Body of pancreas (tissue), 4 donors: ENCODE data around the gene BICRA. TPM values are rescaled to one million over a fixed set of nuclear protein-coding genes. Genes with fewer than 3 reads are reported as not detected.
A peak's percentile ranks its signal among the peaks of the same experiment; 100 is the strongest.
"Not testable (repeated sequence)": the region's sequence is repeated elsewhere in the genome, so short reads cannot be mapped to it uniquely, and the experiment has no call there.

Experiments
- ATAC-seq: fragments of 150-250 bp; one replicate; pipeline ENCODE4 v1.9.1; 2016
- DNase-seq, 4 donors: peaks; one replicate each; pipeline ENCODE4 v3.0.0-alpha.2; 2019
- H3K27ac ChIP-seq, 4 donors: fragments of 200-600 bp; sonication (generic); 1 replicate in 3 of 4; 2 replicates in 1 of 4; pipeline versions ENCODE4 v1.5.1 to v1.6.1; 2016 to 2019; ENCODE audit warnings: mild to moderate bottlenecking in 1 of 4, mixed read lengths in 1 of 4, moderate library complexity in 1 of 4
- H3K27me3 ChIP-seq, 2 donors: fragments of 200-600 bp; sonication (generic); one replicate each; pipeline ENCODE4 v1.6.0; 2016; ENCODE audit warnings: mild to moderate bottlenecking in 1 of 2
- H3K36me3 ChIP-seq, 2 donors: fragments of 200-600 bp; sonication (generic); replicated peaks in 1 of 2; 2 replicates each; pipeline ENCODE4 v1.5.1; 2016; ENCODE audit warnings: low read depth in 2 of 2; ENCODE audit not compliant: insufficient read depth in 1 of 2
- H3K4me1 ChIP-seq: fragments of 200-600 bp; sonication (generic); one replicate; pipeline ENCODE4 v1.6.0; 2016
- H3K4me3 ChIP-seq, 2 donors: fragments of 200-600 bp; sonication (generic); 1 replicate in 1 of 2; 2 replicates in 1 of 2; pipeline ENCODE4 v1.5.1; 2016 to 2019
- H3K9me3 ChIP-seq, 3 donors: fragments of 200-600 bp; sonication (generic); 1 replicate in 2 of 3; 2 replicates in 1 of 3; pipeline ENCODE4 v1.5.1; 2016
- POLR2A ChIP-seq, 3 donors: fragments of 450-650 bp; IDR thresholded peaks; one replicate each; pipeline ENCODE4 v1.6.1; 2016; ENCODE audit warnings: antibody characterized with exemption in 3 of 3, mild to moderate bottlenecking in 2 of 3
- WGBS, 2 donors: methylation state at CpG; one replicate each; pipeline ENCODE4 v1.1.5; 2017; 5-methylcytosine and 5-hydroxymethylcytosine counted together
- intact Hi-C: fragments of 100-400 bp; cut with DNase I; formaldehyde crosslinking; loops from one replicate; pipeline ENCODE4 v1.15.1; 2023
- total RNA-seq, 2 donors: library from RNA; depleted of rRNA; stranded (reverse); fragments of >200 nt; gene quantifications; one replicate each; pipeline ENCODE4 v1.1.0, GENCODE V29; 2016
- TF ChIP-seq, protein P1 (sequence below), 7 experiments: fragments of 450-650 bp in 4 of 7; fragments of 200-600 bp in 3 of 7; sonication (generic) in 3 of 7; IDR thresholded peaks; one replicate each; pipeline ENCODE4 v1.5.1; 2016 to 2019; ENCODE audit warnings: antibody characterized with exemption in 7 of 7

Gene BICRA
- total RNA-seq, 2 donors from 2014 or later = 2.6 to 26.4 TPM

DNA sequence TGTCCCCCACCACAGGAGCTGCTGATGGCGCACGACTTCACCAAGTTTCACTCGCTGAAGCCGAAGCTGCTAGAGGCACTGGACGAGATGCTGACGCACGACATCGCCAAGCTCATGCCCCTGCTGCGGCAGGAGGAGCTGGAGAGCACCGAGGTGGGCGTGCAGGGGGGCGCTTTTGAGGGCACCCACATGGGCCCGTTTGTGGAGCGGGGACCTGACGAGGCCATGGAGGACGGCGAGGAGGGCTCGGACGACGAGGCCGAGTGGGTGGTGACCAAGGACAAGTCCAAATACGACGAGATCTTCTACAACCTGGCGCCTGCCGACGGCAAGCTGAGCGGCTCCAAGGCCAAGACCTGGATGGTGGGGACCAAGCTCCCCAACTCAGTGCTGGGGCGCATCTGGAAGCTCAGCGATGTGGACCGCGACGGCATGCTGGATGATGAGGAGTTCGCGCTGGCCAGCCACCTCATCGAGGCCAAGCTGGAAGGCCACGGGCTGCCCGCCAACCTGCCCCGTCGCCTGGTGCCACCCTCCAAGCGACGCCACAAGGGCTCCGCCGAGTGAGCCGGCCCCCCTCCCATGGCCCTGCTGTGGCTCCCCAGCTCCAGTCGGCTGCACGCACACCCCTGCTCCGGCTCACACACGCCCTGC lies 132.1 kb downstream of the BICRA start:
- 87 to 89% methylated on average over 16 to 40 of the region's 48 CpGs for WGBS, 2 donors
- H3K27me3 ChIP-seq = no peaks in the 10 kb centered on the region
- ATAC-seq (no peak), DNase-seq (peak in 1 of 4 donors; percentile 30)
- no peak overlapping the region for H3K4me3 ChIP-seq
- TF ChIP-seq, protein P1, sequence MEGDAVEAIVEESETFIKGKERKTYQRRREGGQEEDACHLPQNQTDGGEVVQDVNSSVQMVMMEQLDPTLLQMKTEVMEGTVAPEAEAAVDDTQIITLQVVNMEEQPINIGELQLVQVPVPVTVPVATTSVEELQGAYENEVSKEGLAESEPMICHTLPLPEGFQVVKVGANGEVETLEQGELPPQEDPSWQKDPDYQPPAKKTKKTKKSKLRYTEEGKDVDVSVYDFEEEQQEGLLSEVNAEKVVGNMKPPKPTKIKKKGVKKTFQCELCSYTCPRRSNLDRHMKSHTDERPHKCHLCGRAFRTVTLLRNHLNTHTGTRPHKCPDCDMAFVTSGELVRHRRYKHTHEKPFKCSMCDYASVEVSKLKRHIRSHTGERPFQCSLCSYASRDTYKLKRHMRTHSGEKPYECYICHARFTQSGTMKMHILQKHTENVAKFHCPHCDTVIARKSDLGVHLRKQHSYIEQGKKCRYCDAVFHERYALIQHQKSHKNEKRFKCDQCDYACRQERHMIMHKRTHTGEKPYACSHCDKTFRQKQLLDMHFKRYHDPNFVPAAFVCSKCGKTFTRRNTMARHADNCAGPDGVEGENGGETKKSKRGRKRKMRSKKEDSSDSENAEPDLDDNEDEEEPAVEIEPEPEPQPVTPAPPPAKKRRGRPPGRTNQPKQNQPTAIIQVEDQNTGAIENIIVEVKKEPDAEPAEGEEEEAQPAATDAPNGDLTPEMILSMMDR (IDR thresholded peaks at IDR 0.05) = no peak
- TF ChIP-seq POLR2A (IDR thresholded peaks at IDR 0.05) = no peak
- peaks cover 26% of the 10 kb centered on the region for H3K4me1 ChIP-seq
- no peaks in the 10 kb centered on the region for H3K9me3 ChIP-seq
- no peak overlapping the region for H3K27ac ChIP-seq
- H3K36me3 ChIP-seq = peaks cover 0 to 4% of the 10 kb centered on the region in 2 donors
- intact Hi-C loops = no loop called here

DNA sequence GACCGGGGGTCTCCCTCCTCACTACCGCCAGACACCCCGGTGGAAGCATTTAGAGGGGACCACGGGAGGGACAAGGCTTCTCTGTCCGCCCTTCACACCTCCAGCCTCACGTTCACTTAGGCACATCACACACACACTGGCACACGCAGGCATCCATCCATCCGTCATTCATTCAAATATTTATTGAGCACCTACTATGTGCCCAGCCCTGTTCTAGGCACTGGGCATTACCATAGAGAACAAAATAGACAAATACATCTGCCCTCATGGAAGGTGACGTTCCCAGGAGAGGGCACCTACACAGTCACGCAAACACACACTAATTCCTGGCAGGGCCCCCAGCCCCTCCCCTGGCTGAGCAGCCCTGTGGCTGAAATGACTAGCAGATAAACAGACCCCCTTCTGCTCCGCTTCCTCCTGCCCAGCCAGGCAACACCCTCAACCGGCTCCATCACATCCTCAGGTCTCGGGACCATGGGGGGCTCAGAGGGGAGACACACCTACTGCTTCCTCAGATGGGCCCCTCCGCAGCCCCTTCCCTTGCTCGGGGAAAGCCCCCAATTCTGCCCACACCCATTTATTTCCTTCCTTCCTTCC lies 132.7 kb downstream of the BICRA start:
- Histone ChIP-seq H3K4me3 (no peak overlapping the region), H3K4me1 (peaks cover 33% of the 10 kb centered on the region), H3K9me3 (no peaks in the 10 kb centered on the region), H3K36me3 (peaks cover 0 to 2% of the 10 kb centered on the region in 2 donors), H3K27ac (peak overlapping the region in 3 of 4 donors; percentile 99), H3K27me3 (no peaks in the 10 kb centered on the region)
- 85 to 89% methylated on average over 14 to 15 of the region's 15 CpGs for WGBS, 2 donors
- intact Hi-C loops = no loop called here
- ATAC-seq (no peak), DNase-seq (no peak)
- TF ChIP-seq POLR2A (IDR thresholded peaks at IDR 0.05) = no peak

DNA sequence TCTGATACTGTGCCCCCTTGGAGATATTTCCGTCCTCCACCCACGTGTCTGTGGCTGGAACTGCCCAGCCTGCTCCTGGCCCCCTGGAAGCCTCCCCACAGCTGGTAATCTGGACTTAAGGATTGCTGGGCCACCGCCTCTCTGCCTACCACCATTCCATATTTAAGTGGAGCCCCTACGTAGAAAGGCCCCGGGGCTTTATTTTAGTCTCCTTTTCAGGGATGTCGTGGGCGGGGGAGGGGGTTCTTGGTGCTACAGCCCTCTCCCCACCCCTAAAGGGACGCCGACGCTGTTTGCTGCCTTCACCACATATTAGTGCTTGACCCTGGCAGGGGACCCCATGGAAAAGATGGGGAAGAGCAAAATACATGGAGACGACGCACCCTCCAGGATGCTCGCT lies 133.7 kb downstream of the BICRA start:
- WGBS, 2 donors = 64 to 75% methylated on average over 6 to 13 of the region's 13 CpGs
- no peak overlapping the region for H3K4me3 ChIP-seq
- no peaks in the 10 kb centered on the region for H3K27me3 ChIP-seq
- no peak for DNase-seq
- no peak for ATAC-seq
- TF ChIP-seq, protein P1 (IDR thresholded peaks at IDR 0.05) = no peak
- no peak for TF ChIP-seq POLR2A (IDR thresholded peaks at IDR 0.05)
- H3K4me1 ChIP-seq = peaks cover 40% of the 10 kb centered on the region
- H3K27ac ChIP-seq = peak overlapping the region; percentile 99
- H3K9me3 ChIP-seq = no peaks in the 10 kb centered on the region
- peaks cover 0 to 2% of the 10 kb centered on the region in 2 donors for H3K36me3 ChIP-seq
- intact Hi-C loops = no loop called here

DNA sequence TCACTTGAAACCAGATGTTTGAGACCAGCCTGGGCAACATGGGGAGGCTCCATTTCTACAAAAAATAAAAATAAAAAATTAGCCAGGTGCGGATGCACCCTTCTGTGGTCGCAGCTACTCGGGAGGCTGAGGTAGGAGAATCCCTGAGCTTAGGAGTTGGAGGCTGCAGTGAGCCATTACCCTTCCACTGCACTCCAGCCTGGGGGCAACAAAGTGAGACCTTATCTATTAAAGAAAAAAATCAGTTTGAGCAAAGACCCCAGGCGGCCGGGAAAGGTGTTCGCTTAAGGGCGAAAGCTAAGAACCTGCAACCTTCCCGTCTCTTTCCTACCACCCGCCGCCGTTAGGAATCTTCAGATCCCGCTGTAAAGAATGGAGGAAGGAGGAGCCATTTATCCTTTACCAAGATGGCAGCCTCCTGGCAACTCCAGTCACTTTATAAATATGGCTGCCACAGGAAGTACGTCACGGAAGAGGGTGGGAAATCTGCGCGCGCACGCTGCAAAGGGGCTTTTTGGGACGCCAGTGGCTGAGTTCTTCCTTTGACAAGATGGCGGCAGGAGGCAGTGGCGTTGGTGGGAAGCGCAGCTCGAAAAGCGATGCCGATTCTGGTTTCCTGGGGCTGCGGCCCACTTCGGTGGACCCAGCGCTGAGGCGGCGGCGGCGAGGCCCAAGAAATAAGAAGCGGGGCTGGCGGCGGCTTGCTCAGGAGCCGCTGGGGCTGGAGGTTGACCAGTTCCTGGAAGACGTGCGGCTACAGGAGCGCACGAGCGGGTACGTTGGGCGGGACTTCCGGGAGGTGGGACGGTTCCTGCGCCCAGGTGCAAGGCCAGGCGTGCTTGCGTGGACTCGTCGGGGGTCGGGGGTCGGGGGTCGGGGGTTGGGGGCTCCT lies 136.3 kb downstream of the BICRA start, which contains the start of gene NOP53:
NOP53 (plus strand) TSS at position 537 of the 892 bp plus-strand sequence; CDS start at position 551, 14 bp downstream.
- H3K27me3 ChIP-seq = no peaks in the 10 kb centered on the region
- H3K4me1 ChIP-seq = peaks cover 48% of the 10 kb centered on the region
- TF ChIP-seq, protein P1 (IDR thresholded peaks at IDR 0.05) = peak in 4 of 7 experiments; percentile 2 to 44 (median 37)
- TF ChIP-seq POLR2A (IDR thresholded peaks at IDR 0.05) = peak; percentile 79 to 91 (median 90)
- 2 to 10% methylated on average over 15 to 52 of the region's 53 CpGs for WGBS, 2 donors
- H3K4me3 ChIP-seq = peak within 1 kb of the TSS; percentile 63 to 64
- H3K36me3 ChIP-seq = peaks cover 4 to 5% of the 10 kb centered on the region in 2 donors
- peak within 1 kb of the TSS; percentile 84 to 99 (median 95) for H3K27ac ChIP-seq
- intact Hi-C loops = no loop called here
- peak; percentile 74 for ATAC-seq
- peak; percentile 98 to 99 (median 98) for DNase-seq
- no peaks in the 10 kb centered on the region for H3K9me3 ChIP-seq

DNA sequence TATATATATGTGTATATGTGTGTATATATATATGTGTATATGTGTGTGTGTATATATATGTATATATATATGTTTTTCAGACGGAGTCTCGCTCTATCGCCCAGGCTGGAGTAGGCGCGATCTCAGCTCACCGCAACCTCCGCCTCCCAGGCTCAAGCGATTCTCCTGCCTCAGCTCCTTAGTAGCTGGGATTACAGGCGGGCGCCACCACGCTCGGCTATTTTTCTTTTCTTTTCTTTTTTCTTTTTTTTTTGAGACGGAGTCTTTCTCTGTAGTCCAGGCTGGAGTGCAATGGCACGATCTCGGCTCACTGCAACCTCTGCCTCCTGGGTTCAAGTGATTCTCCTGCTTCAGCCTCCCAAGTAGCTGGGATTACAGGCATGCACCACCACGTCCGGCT lies 137.2 kb downstream of the BICRA start:
- H3K9me3 ChIP-seq, ATAC-seq, intact Hi-C loops, DNase-seq, H3K27me3 ChIP-seq: not testable (repeated sequence)
- peaks cover 48% of the 10 kb centered on the region for H3K4me1 ChIP-seq
- H3K4me3 ChIP-seq = peak overlapping the region; percentile 63 to 64
- 50 to 57% methylated on average over 17 of the region's 17 CpGs for WGBS, 2 donors
- H3K36me3 ChIP-seq = peaks cover 12 to 14% of the 10 kb centered on the region in 2 donors
- H3K27ac ChIP-seq = peak overlapping the region in 2 of 4 donors; percentile 92 to 99
